ENCODE results near the gene NPHP1.
"Not testable (repeated sequence)": the region's sequence is repeated elsewhere in the genome, so short reads cannot be mapped to it uniquely, and the experiment has no call there.

The NPHP1 gene

GRCh38 chr2:110075896-110076295, 128.9 kb downstream of the NPHP1 start:
- H3K9me3 ChIP-seq (ENCODE audit: control insufficient read depth in 5 of 5, low read length in 5 of 5); H3K4me1 ChIP-seq (ENCODE audit: control insufficient read depth in 5 of 5, insufficient read depth in 5 of 5, low read length in 5 of 5); H3K27me3 ChIP-seq (ENCODE audit: control insufficient read depth in 5 of 5, insufficient read depth in 4 of 5, low read length in 5 of 5); H3K9ac ChIP-seq (ENCODE audit: low read length in 5 of 5); H3K27ac ChIP-seq (ENCODE audit: low read depth, low read length); H3K4me3 ChIP-seq (ENCODE audit: low read depth in 1 of 5, low read length in 5 of 5); H3K36me3 ChIP-seq (ENCODE audit: control insufficient read depth in 5 of 5, insufficient read depth in 5 of 5, low read length in 5 of 5): not testable (repeated sequence)
